ENCODE results near the gene NUDCD3.

GRCh38 chr7:44531421-44532380 is 41.2 kb upstream of the NUDCD3 start:
- TF ChIP-seq CTCF (IDR thresholded peaks at IDR 0.05; ENCODE audit: control extremely low read depth in 1 of 3, insufficient read depth in 1 of 3, low read depth in 1 of 3, low read length in 3 of 3) = no peak
- TF ChIP-seq POLR2AphosphoS5 (IDR thresholded peaks at IDR 0.05; ENCODE audit: low read depth, low read length) = no peak
- no peak for TF ChIP-seq MAX (IDR thresholded peaks at IDR 0.05)
- TF ChIP-seq NRF1 (IDR thresholded peaks at IDR 0.05; ENCODE audit: low read depth, low read length) = no peak
- TF ChIP-seq USF2 (IDR thresholded peaks at IDR 0.05; ENCODE audit: low read length) = no peak
- no peak for TF ChIP-seq POLR2A (IDR thresholded peaks at IDR 0.05; ENCODE audit: control extremely low read depth in 1 of 2, low read depth in 2 of 2, low read length in 2 of 2)
- no peak for TF ChIP-seq EP300 (IDR thresholded peaks at IDR 0.05; ENCODE audit: borderline replicate concordance in 1 of 2, low read depth in 2 of 2, low read length in 2 of 2)
- TF ChIP-seq GABPA (IDR thresholded peaks at IDR 0.05; ENCODE audit: borderline replicate concordance, insufficient read depth, low read length) = no peak
- no peak for TF ChIP-seq KDM5A (IDR thresholded peaks at IDR 0.05; ENCODE audit: low read length)
- TF ChIP-seq BACH1 (IDR thresholded peaks at IDR 0.05; ENCODE audit: low read length) = no peak

Data from H1 (cell line).